MCF 10A (cell line): ENCODE data around the gene PSMF1. TPM values are rescaled to one million over a fixed set of nuclear protein-coding genes. Genes with fewer than 3 reads are reported as not detected.

ENCODE experiments used
- BruUV-seq: library from RNA; stranded (reverse); fragments of 400-500 nt; replicated peaks from 2 replicates; lab custom pipeline; 2021; lab: Mats Ljungman, UMichigan
- CTCF ChIA-PET: fragments of 300-600 bp; sonication (Branson Sonifier 250); formaldehyde crosslinking; extraction: SDS; loops from one replicate; lab custom pipeline; 2021; ENCODE audit warnings: antibody characterized with exemption, inconsistent platforms; lab: Yijun Ruan, JAX
- POLR2A ChIA-PET: fragments of 300-600, 350-650 bp; sonication (Branson Sonifier 250); formaldehyde crosslinking; extraction: SDS; loops from one replicate; lab custom pipeline; 2020; ENCODE audit warnings: antibody characterized with exemption, inconsistent platforms; lab: Yijun Ruan, JAX
- DNase-seq: peaks from one replicate; pipeline ENCODE4 v3.0.0-alpha.2; 2018; ENCODE audit not compliant: unreplicated experiment
- H3K27ac Mint-ChIP-seq: one replicate; pipeline ENCODE4 v1.8.0; 2022; ENCODE audit warnings: mild to moderate bottlenecking, low read depth, mixed read lengths; ENCODE audit not compliant: unreplicated experiment
- H3K27me3 Mint-ChIP-seq: one replicate; pipeline ENCODE4 v1.8.0; 2022; ENCODE audit warnings: mixed read lengths; ENCODE audit not compliant: insufficient read depth, unreplicated experiment
- H3K36me3 Mint-ChIP-seq: one replicate; pipeline ENCODE4 v1.8.0; 2022; ENCODE audit warnings: mild to moderate bottlenecking, moderate library complexity, mixed read lengths; ENCODE audit not compliant: insufficient read depth, unreplicated experiment
- H3K4me1 Mint-ChIP-seq: one replicate; pipeline ENCODE4 v1.8.0; 2022; ENCODE audit warnings: mixed read lengths; ENCODE audit not compliant: insufficient read depth, unreplicated experiment
- H3K4me3 Mint-ChIP-seq: one replicate; pipeline ENCODE4 v1.8.0; 2022; ENCODE audit warnings: mild to moderate bottlenecking, moderate library complexity, mixed read lengths; ENCODE audit not compliant: unreplicated experiment
- H3K9me3 Mint-ChIP-seq: one replicate; pipeline ENCODE4 v1.8.0; 2022; ENCODE audit warnings: mixed read lengths; ENCODE audit not compliant: unreplicated experiment
- CTCF ChIP-seq: fragments of 200-600 bp; IDR thresholded peaks from one replicate; pipeline ENCODE4 v1.8.0; 2022; ENCODE audit warnings: antibody characterized with exemption, mild to moderate bottlenecking; ENCODE audit not compliant: unreplicated experiment
- intact Hi-C: fragments of 100-400 bp; cut with micrococcal nuclease; formaldehyde crosslinking; loops from 2 replicates; pipeline ENCODE4 v1.14.1; 2022
- total RNA-seq: library from RNA; stranded (reverse); gene quantifications from 2 replicates; pipeline ENCODE4 v1.2.3, GENCODE V29; 2022

PSMF1 gene
- total RNA-seq, 1 experiment from 2014 or later, result 207 TPM

DNA sequence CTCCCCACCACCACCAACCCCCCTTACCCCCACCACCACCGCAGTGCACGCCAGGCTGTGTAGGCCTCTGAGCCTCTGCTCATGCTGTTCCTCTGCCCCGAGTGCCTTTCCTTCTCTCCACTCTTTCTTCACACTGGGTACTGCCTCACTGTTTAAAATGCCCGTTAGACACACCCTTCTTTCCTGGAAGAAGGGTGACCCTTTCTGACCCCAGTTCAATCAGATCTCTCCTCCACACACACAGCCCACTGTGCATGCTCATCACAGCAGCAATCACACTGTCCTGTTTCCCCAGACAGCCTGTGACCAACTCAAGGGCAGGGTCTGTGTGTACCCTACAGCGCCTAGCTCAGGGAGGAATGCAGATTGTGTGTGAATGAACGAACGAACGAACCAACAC, 56.4 kb downstream of the PSMF1 start:
- BruUV-seq, result no TSS peak
- Mint-ChIP-seq H3K27ac (no peak overlapping the region), H3K4me3 (no peak overlapping the region), H3K27me3 (no peaks in the 10 kb centered on the region), H3K36me3 (peaks cover 26% of the 10 kb centered on the region), H3K9me3 (no peaks in the 10 kb centered on the region), H3K4me1 (no peaks in the 10 kb centered on the region)
- ChIA-PET POLR2A (no interaction called here), CTCF (interaction anchor here (0.7 to 1.8 kb wide), 3 partner anchors 10 to 53 kb away, joined by 4 to 7 read pairs (median 4); partner anchors contain the start of gene TMEM74B)
- TF ChIP-seq CTCF, result no peak
- intact Hi-C loops, result no loop called here
- no peak for DNase-seq

GRCh38 chr20:1177680-1178079, 59.3 kb downstream of the PSMF1 start:
- DNase-seq, result peak; percentile 15
- H3K27ac Mint-ChIP-seq, result peak overlapping the region; percentile 66
- BruUV-seq, result no TSS peak
- H3K4me3 Mint-ChIP-seq, result no peak overlapping the region
- ChIA-PET CTCF (interaction anchor here (0.5 to 1.5 kb wide), 5 partner anchors 9 to 558 kb away, joined by 3 to 4 read pairs (median 3); no protein-coding TSS in a partner anchor), POLR2A (no interaction called here)
- peaks cover 5% of the 10 kb centered on the region for H3K27me3 Mint-ChIP-seq
- no peak for TF ChIP-seq CTCF
- peaks cover 8% of the 10 kb centered on the region for H3K36me3 Mint-ChIP-seq
- intact Hi-C loops, result no loop called here
- no peaks in the 10 kb centered on the region for H3K4me1 Mint-ChIP-seq
- H3K9me3 Mint-ChIP-seq, result no peaks in the 10 kb centered on the region

GRCh38 chr20:1178103-1178502, 59.7 kb downstream of the PSMF1 start:
- CTCF ChIA-PET, result interaction anchor here (0.5 to 1.5 kb wide), 6 partner anchors 8 to 746 kb away, joined by 3 to 4 read pairs (median 3); no protein-coding TSS in a partner anchor
- BruUV-seq, result no TSS peak
- peak overlapping the region; percentile 66 for H3K27ac Mint-ChIP-seq
- no peak overlapping the region for H3K4me3 Mint-ChIP-seq
- peaks cover 9% of the 10 kb centered on the region for H3K27me3 Mint-ChIP-seq
- DNase-seq, result no peak
- intact Hi-C loops, result no loop called here
- no peak for TF ChIP-seq CTCF
- POLR2A ChIA-PET, result no interaction called here
- H3K4me1 Mint-ChIP-seq, result no peaks in the 10 kb centered on the region
- no peaks in the 10 kb centered on the region for H3K9me3 Mint-ChIP-seq
- peaks cover 8% of the 10 kb centered on the region for H3K36me3 Mint-ChIP-seq

- no peaks in the 10 kb centered on the region for H3K9me3 Mint-ChIP-seq
- BruUV-seq, result no TSS peak
- no peak overlapping the region for H3K4me3 Mint-ChIP-seq
- H3K36me3 Mint-ChIP-seq, result peaks cover 8% of the 10 kb centered on the region
- POLR2A ChIA-PET, result no interaction called here
- intact Hi-C loops, result no loop called here
- TF ChIP-seq CTCF, result no peak
- CTCF ChIA-PET, result interaction anchor here (0.8 to 1.5 kb wide), 5 partner anchors 8 to 747 kb away, joined by 3 read pairs; no protein-coding TSS in a partner anchor
- DNase-seq, result no peak
- H3K27ac Mint-ChIP-seq, result no peak overlapping the region
- H3K27me3 Mint-ChIP-seq, result peaks cover 14% of the 10 kb centered on the region
- no peaks in the 10 kb centered on the region for H3K4me1 Mint-ChIP-seq
These were observed 60.2 kb downstream of the PSMF1 start for GRCh38 chr20:1178623-1179022.
